T-helper 22 cell (primary cell): ENCODE results near the gene UBR3.
A peak's percentile ranks its signal among the peaks of the same experiment; 100 is the strongest.
"Not testable (repeated sequence)": the region's sequence is repeated elsewhere in the genome, so short reads cannot be mapped to it uniquely, and the experiment has no call there.

ENCODE experiments used
- DNase-seq: peaks from one replicate; pipeline ENCODE4 v3.0.0-alpha.2; 2020; ENCODE audit warnings: low read depth

UBR3 gene

DNA sequence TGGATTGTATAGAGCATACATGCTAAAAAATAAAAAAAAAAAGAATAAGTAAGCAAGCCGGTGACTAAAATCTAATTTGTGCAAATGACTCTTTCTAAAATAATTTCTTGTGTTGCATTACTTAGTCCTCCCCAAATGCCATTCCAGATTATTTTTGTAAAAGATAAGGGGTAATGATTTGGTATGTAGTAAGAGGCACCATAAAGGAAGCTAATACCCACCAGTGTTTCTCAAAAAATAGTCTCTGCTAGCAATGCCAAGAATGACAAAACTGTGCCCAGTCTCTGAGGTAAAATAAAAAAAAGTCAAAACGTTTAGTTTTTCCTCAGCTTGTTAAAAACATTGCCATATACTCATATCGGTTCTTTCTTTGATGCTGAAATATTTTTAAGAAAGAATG, 5.2 kb upstream of the UBR3 start:
- no peak for DNase-seq

- DNase-seq: no peak
Observed at GRCh38 chr2:169822785-169823392, 4.4 kb upstream of the UBR3 start.

DNA sequence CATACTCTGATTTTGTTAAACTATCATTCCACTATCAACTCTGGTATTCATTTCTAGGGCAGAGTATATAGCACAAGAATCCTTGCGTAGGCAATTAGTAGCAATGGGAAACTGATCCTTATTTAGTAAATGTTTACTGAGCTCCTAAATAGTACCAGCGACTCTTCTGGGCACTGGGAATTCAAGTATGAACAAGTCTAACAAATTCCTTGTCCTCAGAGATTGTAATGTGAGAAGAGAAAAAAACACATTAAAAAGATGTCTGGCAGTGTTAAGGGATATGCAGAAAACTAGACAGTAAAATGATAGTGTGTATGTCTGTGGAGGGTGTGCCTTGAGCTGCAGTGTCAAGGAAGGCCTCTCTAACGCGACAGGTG, 3.3 kb upstream of the UBR3 start:
- DNase-seq: no peak

- DNase-seq: peak; percentile 53
Observed at GRCh38 chr2:169824373-169825333, 2.6 kb upstream of the UBR3 start, which contains the start of gene METTL5. Gene METTL5, minus strand, starts transcription at chr2:169824905. Its CDS starts 308 bp downstream, at chr2:169824597.

DNA sequence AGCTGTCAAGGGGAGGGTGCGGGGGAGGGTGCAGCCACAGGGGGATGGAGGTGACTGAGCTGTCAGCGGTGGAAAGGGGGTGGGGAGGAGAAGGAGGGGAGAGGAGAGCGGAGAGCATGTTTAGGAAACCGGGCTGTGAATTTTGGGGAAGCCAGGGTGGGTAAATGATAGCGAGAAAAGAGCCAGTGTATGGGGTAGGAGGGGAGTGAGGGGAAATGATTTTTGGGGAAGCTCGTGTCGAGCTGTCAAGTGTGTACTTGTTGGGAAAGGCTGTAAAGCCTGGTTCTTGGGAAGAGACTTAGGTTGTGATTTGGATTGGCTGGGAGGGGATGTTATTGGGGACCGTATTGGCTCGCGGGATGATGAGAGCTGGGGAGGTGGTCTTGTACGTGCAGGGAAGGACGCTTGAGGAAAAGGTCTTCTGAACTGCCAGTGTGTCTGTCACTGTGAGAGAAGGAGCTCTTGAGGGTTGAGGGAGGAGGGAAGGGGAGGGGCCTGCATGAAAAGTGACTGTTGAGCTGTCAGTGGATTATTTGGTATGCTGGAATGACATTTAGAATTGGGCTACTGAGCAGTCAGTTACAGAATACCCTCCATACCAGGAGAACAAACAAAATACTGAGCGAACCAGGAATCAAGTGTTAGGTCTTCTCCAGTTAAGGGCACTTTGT, 1.0 kb downstream of the UBR3 start:
- DNase-seq: peak; percentile 27

DNA sequence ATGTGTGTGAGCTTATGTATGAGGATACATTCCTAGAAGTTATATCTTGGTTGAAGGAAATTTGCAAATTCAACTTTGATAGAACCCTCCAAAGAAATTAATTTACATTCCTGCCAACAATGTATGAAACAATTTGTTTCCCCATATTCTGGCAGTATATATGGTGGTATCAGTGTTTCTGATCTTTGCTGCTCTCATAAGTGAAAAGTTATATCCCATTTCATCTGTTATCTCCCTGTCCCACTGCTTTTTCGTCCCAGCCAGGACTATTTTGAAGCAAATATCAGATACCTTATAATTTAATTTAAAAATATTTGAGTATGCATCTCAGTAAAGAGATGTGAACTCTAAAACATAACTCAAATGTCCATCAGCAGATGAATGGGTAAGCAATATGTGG, 7.1 kb downstream of the UBR3 start:
- no peak for DNase-seq

DNA sequence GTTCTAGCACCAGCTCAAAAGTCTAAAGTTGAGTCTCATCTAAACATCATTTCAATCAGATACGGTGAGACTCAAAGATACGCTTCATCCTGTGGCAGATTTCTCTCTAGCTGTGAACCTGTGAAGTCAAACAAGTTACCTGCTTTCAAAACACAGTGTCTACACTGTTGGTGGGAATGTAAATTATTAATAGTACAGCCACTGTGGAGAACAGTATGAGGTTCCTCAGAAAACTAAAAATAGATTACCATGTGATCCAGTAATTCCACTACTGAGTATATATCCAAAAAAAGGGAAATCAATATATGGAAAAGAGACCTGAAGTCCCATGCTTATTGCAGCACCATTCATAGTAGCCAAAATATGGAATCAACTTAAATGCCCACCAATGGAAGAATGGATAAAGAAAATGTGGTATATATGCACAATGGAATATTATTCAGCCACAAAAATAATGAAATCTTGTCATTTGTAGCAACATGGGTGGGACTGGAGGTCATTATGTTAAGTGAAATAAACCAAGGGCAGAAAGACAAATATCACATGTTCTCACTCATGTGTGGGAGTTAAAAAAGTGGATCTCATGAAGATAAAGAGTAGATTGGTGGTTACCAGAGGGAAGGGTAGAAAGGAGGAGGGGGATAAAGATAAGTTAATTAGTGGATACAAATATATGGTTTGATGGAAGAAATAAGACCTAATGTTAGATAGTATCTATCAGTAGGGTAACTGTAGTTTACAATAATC, 11.7 kb downstream of the UBR3 start:
- DNase-seq: no peak

- no peak for DNase-seq
Observed at GRCh38 chr2:169839954-169840746, 12.9 kb downstream of the UBR3 start.

- DNase-seq: no peak
Observed at GRCh38 chr2:169840747-169841142, 13.5 kb downstream of the UBR3 start.

GRCh38 chr2:169841625-169842024, 14.4 kb downstream of the UBR3 start:
- DNase-seq: not testable (repeated sequence)

DNA sequence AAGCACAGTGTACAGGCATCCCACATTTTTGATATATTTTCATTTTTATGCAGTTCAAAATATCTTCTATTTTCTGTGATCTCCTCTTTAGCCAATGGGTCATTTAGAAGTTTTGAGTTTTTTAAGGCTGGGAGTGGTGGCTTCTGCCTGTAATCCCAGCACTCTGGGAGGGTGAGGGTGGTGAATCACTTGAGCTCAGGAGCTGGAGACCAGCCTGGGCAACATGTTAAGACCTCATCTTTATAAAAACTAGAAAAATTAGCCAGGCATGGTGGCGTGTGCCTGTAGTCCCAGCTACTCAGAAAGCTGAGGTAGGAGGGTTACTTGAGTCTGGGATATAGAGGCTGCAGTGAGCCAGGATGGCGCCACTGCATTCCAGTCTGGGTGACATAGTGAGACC, 17.8 kb downstream of the UBR3 start:
- DNase-seq: no peak

DNA sequence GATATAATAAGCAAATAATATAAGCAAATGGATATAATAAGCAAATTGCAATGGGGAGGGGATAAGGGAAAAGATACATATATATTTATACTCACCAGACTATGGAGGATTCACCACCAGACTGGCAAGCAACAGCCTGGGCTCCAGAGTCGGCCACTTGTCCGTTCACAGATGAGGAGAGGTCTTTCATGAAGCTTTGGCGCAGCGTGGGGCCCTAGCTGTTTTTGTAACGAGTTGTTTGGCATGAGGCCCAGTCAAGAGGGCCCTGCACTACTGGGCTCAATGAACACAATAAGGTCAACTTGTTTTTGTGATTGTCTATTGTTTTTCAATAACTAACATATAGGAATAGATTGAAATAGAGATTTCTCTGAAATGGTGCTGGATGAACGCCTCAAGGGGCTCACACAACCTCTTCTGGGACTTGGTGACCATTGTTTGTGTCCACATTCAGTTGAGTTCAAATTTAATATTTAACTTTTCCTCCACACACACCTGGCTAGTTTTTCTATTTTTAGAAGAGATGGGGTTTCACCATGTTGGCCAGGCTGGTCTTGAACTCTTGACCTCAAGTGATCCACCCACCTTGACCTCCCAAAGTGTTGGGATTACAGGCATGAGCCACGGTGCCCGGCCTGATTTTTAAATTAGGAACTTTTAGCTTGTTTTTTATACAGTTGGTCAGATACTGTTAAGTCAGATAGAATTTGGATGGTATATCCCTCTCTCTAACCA, 21.9 kb downstream of the UBR3 start:
- not testable (repeated sequence) for DNase-seq

DNA sequence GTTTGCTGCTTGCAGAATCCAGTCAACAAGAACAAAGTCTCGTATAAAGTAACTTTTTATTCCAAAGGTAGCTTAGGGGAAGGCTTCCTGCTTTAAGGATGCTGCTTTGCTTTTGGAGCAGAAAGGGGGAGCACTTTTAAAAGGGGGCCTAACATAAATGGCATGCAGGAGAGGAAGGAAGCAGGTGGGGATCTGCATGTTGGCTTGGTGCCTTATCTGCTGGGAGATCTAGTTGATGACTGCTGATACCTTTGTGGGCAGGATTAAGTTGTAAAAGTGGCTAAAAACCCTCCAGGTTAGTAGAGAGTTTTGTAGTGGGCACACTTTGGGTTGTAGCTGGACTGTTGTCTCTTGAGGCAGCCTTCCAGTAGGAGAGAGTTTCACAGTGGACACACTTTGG, 22.5 kb downstream of the UBR3 start:
- DNase-seq: no peak

DNA sequence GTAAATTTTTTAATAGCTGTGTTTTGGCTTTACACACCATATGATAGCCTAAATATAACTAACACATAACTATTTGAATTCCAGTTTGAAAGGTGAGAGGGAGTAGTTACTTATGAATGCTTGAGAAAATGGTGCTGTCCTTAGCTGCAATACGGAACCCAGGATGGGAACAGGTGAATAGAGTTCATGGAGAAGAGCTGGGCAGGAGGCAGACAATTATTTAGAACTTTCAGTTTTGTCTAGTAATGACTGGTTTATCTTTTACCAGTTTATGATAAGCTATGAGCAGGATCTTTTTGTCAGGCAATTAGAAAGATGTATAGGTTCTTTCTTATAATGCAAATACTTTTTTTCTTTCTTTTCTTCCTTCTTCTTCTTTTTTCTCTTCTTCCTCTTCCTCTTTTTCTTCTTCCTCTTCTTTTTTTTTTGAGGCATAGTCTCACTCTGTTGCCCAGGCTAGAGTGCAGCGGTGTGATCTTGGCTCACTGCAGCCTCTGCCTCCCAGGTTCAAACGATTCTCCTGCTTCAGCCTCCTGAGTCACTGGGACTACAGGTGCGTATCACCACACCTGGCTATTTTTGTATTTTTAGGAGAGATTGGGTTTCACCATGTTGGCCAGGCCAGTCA, 25.9 kb downstream of the UBR3 start:
- no peak for DNase-seq

- DNase-seq: not testable (repeated sequence)
Observed at GRCh38 chr2:169855281-169856258, 28.3 kb downstream of the UBR3 start.

DNA sequence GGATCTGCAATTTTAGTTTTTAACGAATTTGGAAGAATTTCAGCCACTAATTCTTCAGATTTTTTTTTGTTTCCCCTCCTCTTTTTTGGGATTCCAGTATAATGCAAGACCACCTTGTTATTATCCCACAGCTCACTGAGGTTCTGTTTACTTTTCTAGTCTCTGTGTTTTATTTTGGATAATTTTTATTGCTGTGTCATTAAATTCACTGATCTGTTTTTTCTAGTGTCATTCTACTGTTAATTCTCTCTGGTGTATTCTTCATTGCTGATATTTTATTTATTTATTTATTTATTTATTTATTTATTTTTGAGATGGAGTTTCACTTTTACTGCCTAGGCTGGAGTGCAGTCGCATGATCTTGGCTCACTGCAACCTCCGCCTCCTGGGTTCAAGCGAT, 32.2 kb downstream of the UBR3 start:
- DNase-seq: no peak

DNA sequence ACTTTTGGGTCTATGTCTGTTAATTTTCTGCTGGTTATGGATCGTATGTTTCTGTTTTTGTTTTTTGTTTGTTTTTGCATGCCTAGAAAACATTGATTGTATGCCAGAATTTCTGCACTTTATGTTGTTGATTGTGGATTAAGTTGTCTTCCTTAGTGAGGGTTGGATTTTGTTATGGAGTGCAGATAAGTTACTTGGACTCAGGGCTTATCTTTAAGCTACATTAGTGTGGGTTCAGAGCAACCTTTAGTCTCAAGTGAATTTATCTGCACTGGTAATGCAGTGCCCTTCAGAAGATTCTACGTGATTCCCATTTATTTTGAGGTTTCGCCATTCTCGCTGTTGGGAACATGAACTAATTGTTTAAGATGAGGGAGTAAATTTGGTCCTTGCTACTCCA, 32.9 kb downstream of the UBR3 start:
- DNase-seq: no peak

GRCh38 chr2:169862816-169863215, 35.6 kb downstream of the UBR3 start:
- DNase-seq: no peak

DNA sequence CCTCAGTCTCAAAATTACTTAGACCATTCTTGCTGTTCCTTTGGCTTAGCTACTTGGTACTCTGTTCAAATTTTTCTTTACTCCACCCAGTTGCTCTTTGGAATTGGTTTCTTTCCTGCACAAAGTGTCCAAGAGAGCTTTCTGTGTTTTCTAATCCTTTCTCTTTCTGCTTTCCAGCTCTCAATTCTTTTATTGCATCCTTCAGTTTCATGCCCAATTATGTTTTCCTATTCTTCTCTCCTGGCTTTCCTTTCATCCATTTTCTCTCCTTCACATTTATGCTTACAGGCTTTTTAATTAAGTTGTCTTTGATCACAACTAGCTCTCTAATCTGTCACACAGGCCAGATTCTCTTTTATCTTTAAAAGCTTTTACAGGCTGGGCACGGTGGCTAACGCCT, 38.2 kb downstream of the UBR3 start:
- no peak for DNase-seq
